ENCODE results near the gene ERVK3-1. TPM values are rescaled to one million over a fixed set of nuclear protein-coding genes. Genes with fewer than 3 reads are reported as not detected.
"Not testable (repeated sequence)": the region's sequence is repeated elsewhere in the genome, so short reads cannot be mapped to it uniquely, and the experiment has no call there.

The ERVK3-1 gene
- total RNA-seq, 2 donors from 2014 or later: 40.1 to 54.5 TPM

DNA sequence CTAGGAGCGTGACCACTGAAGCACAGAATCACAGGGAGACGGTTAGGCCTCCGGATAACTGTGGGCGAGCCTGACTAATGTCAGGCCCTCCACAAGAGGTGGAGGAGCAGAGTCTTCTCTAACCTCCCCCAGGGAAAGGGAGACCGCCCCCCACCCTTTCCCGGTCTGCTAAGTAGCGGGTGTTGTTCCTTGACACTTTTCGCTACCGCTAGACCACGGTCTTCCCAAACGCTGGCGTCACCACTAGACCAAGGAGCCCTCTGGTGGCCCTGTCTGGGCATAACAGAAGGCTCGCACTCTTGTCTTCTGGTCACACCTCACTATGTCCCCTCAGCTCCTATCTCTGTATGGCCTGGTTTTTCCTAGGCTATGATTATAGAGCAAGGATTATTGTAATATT, 5.5 kb downstream of the ERVK3-1 start:
- H3K36me3 ChIP-seq; DNase-seq (ENCODE audit: low spot score); H3K4me1 ChIP-seq (replicated peaks); H3K9me3 ChIP-seq; H3K27me3 ChIP-seq (replicated peaks; ENCODE audit: insufficient read depth); intact Hi-C loops (cut with DNase I); H3K4me3 ChIP-seq; H3K27ac ChIP-seq: not testable (repeated sequence)
- TF ChIP-seq, protein P1, sequence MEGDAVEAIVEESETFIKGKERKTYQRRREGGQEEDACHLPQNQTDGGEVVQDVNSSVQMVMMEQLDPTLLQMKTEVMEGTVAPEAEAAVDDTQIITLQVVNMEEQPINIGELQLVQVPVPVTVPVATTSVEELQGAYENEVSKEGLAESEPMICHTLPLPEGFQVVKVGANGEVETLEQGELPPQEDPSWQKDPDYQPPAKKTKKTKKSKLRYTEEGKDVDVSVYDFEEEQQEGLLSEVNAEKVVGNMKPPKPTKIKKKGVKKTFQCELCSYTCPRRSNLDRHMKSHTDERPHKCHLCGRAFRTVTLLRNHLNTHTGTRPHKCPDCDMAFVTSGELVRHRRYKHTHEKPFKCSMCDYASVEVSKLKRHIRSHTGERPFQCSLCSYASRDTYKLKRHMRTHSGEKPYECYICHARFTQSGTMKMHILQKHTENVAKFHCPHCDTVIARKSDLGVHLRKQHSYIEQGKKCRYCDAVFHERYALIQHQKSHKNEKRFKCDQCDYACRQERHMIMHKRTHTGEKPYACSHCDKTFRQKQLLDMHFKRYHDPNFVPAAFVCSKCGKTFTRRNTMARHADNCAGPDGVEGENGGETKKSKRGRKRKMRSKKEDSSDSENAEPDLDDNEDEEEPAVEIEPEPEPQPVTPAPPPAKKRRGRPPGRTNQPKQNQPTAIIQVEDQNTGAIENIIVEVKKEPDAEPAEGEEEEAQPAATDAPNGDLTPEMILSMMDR (IDR thresholded peaks at IDR 0.05): peak in 3 of 4 experiments; percentile 16 to 40 (median 23)
- 45% methylated on average over 13 of the region's 13 CpGs for WGBS

- no peak for DNase-seq (ENCODE audit: low spot score)
Measured at GRCh38 chr19:58311345-58311865, 6.2 kb downstream of the ERVK3-1 start.

GRCh38 chr19:58315580-58315979, 10.4 kb downstream of the ERVK3-1 start:
- H3K27me3 ChIP-seq (replicated peaks; ENCODE audit: insufficient read depth): no peaks in the 10 kb centered on the region
- no peaks in the 10 kb centered on the region for H3K4me1 ChIP-seq (replicated peaks)
- intact Hi-C loops (cut with DNase I): no loop called here
- H3K27ac ChIP-seq: no peak overlapping the region
- H3K36me3 ChIP-seq: peaks cover 0 to 5% of the 10 kb centered on the region in 2 donors
- WGBS: 100% methylated on average over 2 of the region's 2 CpGs
- DNase-seq (ENCODE audit: low spot score): no peak
- H3K4me3 ChIP-seq: no peak overlapping the region
- H3K9me3 ChIP-seq: no peaks in the 10 kb centered on the region
- no peak for TF ChIP-seq POLR2A (IDR thresholded peaks at IDR 0.05)
- TF ChIP-seq, protein P1 (IDR thresholded peaks at IDR 0.05): no peak
- no peak for TF ChIP-seq POLR2AphosphoS5 (IDR thresholded peaks at IDR 0.05)

More at GRCh38 chr19:58311345-58311865, 6.2 kb downstream of the ERVK3-1 start:
- no peak overlapping the region for H3K4me3 ChIP-seq
- H3K27me3 ChIP-seq (replicated peaks; ENCODE audit: insufficient read depth): no peaks in the 10 kb centered on the region
- no peaks in the 10 kb centered on the region for H3K9me3 ChIP-seq
- 89% methylated on average over 7 of the region's 7 CpGs for WGBS
- no peaks in the 10 kb centered on the region for H3K4me1 ChIP-seq (replicated peaks)
- TF ChIP-seq POLR2A (IDR thresholded peaks at IDR 0.05): no peak
- TF ChIP-seq POLR2AphosphoS5 (IDR thresholded peaks at IDR 0.05): no peak
- TF ChIP-seq, protein P1 (IDR thresholded peaks at IDR 0.05): no peak
- intact Hi-C loops (cut with DNase I): no loop called here
- no peak overlapping the region for H3K27ac ChIP-seq
- peaks cover 0 to 5% of the 10 kb centered on the region in 2 donors for H3K36me3 ChIP-seq

GRCh38 chr19:58317476-58318072, 12.4 kb downstream of the ERVK3-1 start:
- Histone ChIP-seq H3K4me1 (replicated peaks) (no peaks in the 10 kb centered on the region), H3K4me3 (no peak overlapping the region), H3K36me3 (no peaks in the 10 kb centered on the region), H3K9me3 (no peaks in the 10 kb centered on the region), H3K27ac (no peak overlapping the region), H3K27me3 (replicated peaks; ENCODE audit: insufficient read depth) (no peaks in the 10 kb centered on the region)
- no peak for DNase-seq (ENCODE audit: low spot score)
- TF ChIP-seq, protein P1 (IDR thresholded peaks at IDR 0.05): no peak
- no peak for TF ChIP-seq POLR2A (IDR thresholded peaks at IDR 0.05)
- no peak for TF ChIP-seq POLR2AphosphoS5 (IDR thresholded peaks at IDR 0.05)
- intact Hi-C loops (cut with DNase I): no loop called here
- WGBS: 43% methylated on average over 7 of the region's 7 CpGs

GRCh38 chr19:58318297-58318696, 13.1 kb downstream of the ERVK3-1 start:
- TF ChIP-seq POLR2AphosphoS5 (IDR thresholded peaks at IDR 0.05) (no peak), POLR2A (IDR thresholded peaks at IDR 0.05) (no peak)
- TF ChIP-seq, protein P1 (IDR thresholded peaks at IDR 0.05): no peak
- intact Hi-C loops (cut with DNase I): no loop called here
- Histone ChIP-seq H3K9me3 (no peaks in the 10 kb centered on the region), H3K36me3 (no peaks in the 10 kb centered on the region), H3K4me3 (no peak overlapping the region), H3K27ac (no peak overlapping the region), H3K4me1 (replicated peaks) (no peaks in the 10 kb centered on the region), H3K27me3 (replicated peaks; ENCODE audit: insufficient read depth) (no peaks in the 10 kb centered on the region)
- DNase-seq (ENCODE audit: low spot score): no peak
- WGBS: 79% methylated on average over 4 of the region's 4 CpGs

Measured in prostate gland (tissue), 2 donors.